Heart left ventricle (tissue), 16 donors: ENCODE results near the gene CDC20. TPM values are rescaled to one million over a fixed set of nuclear protein-coding genes. Genes with fewer than 3 reads are reported as not detected.

ENCODE experiments used
- ATAC-seq, 4 donors: fragments of 200-7000 bp; cut with Tn5 transposase; one replicate each; pipeline ENCODE4 v1.9.1; 2020 to 2022; ENCODE audit warnings: moderate library complexity in 4 of 4, mild to moderate bottlenecking in 3 of 4, moderate number of reproducible peaks in 1 of 4
- DNase-seq, 5 donors: peaks; one replicate each; pipeline ENCODE4 v3.0.0-alpha.2; 2020
- H3K27ac ChIP-seq, 12 donors: fragments of 200-600 bp; sonication (generic) in 4 of 12; one replicate each; pipeline versions ENCODE4 v1.5.0 to v1.8.0; 2016 to 2022; ENCODE audit warnings: mild to moderate bottlenecking in 2 of 12
- H3K27me3 ChIP-seq, 9 donors: fragments of 200-600 bp; sonication (generic) in 2 of 9; one replicate each; pipeline versions ENCODE4 v1.5.1 to v1.8.0; 2016 to 2022; ENCODE audit warnings: mild to moderate bottlenecking in 3 of 9
- H3K36me3 ChIP-seq, 9 donors: fragments of 200-600 bp; sonication (generic) in 2 of 9; one replicate each; pipeline versions ENCODE4 v1.5.0 to v1.8.0; 2018 to 2022; ENCODE audit warnings: mild to moderate bottlenecking in 2 of 9
- H3K4me1 ChIP-seq, 12 donors: fragments of 200-600 bp; sonication (generic) in 4 of 12; one replicate each; pipeline versions ENCODE4 v1.5.0 to v1.8.0; 2016 to 2022; ENCODE audit warnings: mild to moderate bottlenecking in 3 of 12
- H3K4me3 ChIP-seq, 12 donors: fragments of 200-600 bp; sonication (generic) in 4 of 12; one replicate each; pipeline versions ENCODE4 v1.5.0 to v1.8.0; 2017 to 2022; ENCODE audit warnings: mild to moderate bottlenecking in 9 of 12, moderate library complexity in 4 of 12
- H3K9me3 ChIP-seq, 12 donors: fragments of 200-600 bp; sonication (generic) in 4 of 12; one replicate each; pipeline versions ENCODE4 v1.5.0 to v1.8.0; 2016 to 2022; ENCODE audit warnings: mild to moderate bottlenecking in 1 of 12
- POLR2A ChIP-seq, 2 donors: fragments of 450-650 bp; IDR thresholded peaks; one replicate each; pipeline ENCODE4 v1.6.1; 2017; ENCODE audit warnings: antibody characterized with exemption in 2 of 2, mild to moderate bottlenecking in 2 of 2, moderate library complexity in 2 of 2
- WGBS, 4 donors: extraction: QIAGEN DNeasy Blood & Tissue Kit in 2 of 4; methylation state at CpG; one replicate each; pipeline versions ENCODE4 v1.1.5 to v1.1.7; 2013 to 2018; 5-methylcytosine and 5-hydroxymethylcytosine counted together
- intact Hi-C, 10 donors: fragments of 100-400 bp; cut with DNase I; formaldehyde crosslinking; loops; one replicate each; pipeline versions ENCODE4 v1.11.1 to v1.14.2; 2022
- polyA plus RNA-seq, 2 donors: library from polyadenylated mRNA; stranded (reverse); fragments of 200-250 nt; gene quantifications; one replicate each; pipeline ENCODE4 v1.2.3, GENCODE V29; 2013
- total RNA-seq, 9 donors: library from RNA; depleted of rRNA in 2 of 9; stranded (reverse); fragments of >200 nt in 2 of 9; fragmentation: NEBNext Ultra II Directional in 3 of 9; extraction: Animal tissue kit (Norgen Biotek cat#: 25700) in 3 of 9; gene quantifications; one replicate each; pipeline versions ENCODE4 v1.1.0 to v1.2.4, GENCODE V29; 2016 to 2023
- TF ChIP-seq, protein P1 (sequence below), 12 donors: fragments of 200-600 bp; sonication (generic) in 4 of 12; IDR thresholded peaks; one replicate each; pipeline versions ENCODE4 v1.5.0 to v1.8.0; 2018 to 2022; ENCODE audit warnings: antibody characterized with exemption in 12 of 12, mild to moderate bottlenecking in 5 of 12
- donor health status: ischemic (EF 13 %, LVEDD 7.1; RV severe dilation, severe dysfunction).
- donor health status: healthy with polysubstance abuse.
- donor health status: DM: no; HTN: yes; CAD: no.
- donor health status: DM: no; HTN: no; CAD: no.
- donor health status: ischemic (EF 25% LVEDD 6.9; RV normal size, moderate dysfunction).
- donor health status: ischemic (EF 25% LVEDD 5.7; RV mildly dilated, moderate dysfunction).
- donor health status: healthy.
- donor health status: DM: yes; HTN: yes; CAD: no.
- donor health status: ischemic (EF 35%, LVEDD 5.7; RV mildly dilated, moderate dysfunction).
- donor health status: nonischemic (EF 11% LVEDD 7.7; RV severe dilation, severe dysfunction).
- donor health status: DM: yes; HTN: yes; CAD: no.
- donor health status: PGD.
- donor health status: ischemic (EF 29% LVEDD 5.4; RV normal size, mild dysfunction).
- donor health status: nonischemic (EF 23%, LVEDD 6.1; RV moderate dilation, normal function).

CDC20 gene
- total and polyA plus RNA-seq, 11 donors: 0.38 to 16.9 (median 1.5) TPM

DNA sequence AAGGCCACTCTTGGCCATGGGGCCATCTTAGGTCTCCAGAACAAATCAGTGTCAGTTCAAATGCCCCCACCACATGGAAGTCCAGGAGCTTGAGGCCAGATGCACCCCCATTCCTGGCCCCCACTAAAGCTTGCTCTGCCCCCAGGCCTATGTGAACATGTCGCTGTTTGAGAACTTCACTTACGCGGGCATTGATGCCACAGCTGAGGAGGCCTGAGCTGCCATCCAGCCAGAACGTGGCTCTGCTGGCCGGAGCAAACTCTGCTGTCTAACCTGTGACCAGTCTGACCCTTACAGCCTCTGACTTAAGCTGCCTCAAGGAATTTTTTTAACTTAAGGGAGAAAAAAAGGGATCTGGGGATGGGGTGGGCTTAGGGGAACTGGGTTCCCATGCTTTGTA lies 36.3 kb upstream of the CDC20 start:
- H3K36me3 ChIP-seq: peaks cover 0 to 57% (median 7%) of the 10 kb centered on the region in 9 donors
- 92 to 100% (median 96%) methylated on average over 1 to 5 of the region's 5 CpGs for WGBS, 4 donors
- ATAC-seq (no peak), DNase-seq (no peak)
- intact Hi-C loops: no loop called here
- no peak overlapping the region for H3K4me3 ChIP-seq
- TF ChIP-seq, protein P1, sequence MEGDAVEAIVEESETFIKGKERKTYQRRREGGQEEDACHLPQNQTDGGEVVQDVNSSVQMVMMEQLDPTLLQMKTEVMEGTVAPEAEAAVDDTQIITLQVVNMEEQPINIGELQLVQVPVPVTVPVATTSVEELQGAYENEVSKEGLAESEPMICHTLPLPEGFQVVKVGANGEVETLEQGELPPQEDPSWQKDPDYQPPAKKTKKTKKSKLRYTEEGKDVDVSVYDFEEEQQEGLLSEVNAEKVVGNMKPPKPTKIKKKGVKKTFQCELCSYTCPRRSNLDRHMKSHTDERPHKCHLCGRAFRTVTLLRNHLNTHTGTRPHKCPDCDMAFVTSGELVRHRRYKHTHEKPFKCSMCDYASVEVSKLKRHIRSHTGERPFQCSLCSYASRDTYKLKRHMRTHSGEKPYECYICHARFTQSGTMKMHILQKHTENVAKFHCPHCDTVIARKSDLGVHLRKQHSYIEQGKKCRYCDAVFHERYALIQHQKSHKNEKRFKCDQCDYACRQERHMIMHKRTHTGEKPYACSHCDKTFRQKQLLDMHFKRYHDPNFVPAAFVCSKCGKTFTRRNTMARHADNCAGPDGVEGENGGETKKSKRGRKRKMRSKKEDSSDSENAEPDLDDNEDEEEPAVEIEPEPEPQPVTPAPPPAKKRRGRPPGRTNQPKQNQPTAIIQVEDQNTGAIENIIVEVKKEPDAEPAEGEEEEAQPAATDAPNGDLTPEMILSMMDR (IDR thresholded peaks at IDR 0.05): no peak
- no peak for TF ChIP-seq POLR2A (IDR thresholded peaks at IDR 0.05)
- no peaks in the 10 kb centered on the region for H3K27me3 ChIP-seq
- H3K27ac ChIP-seq: no peak overlapping the region
- no peaks in the 10 kb centered on the region for H3K4me1 ChIP-seq
- peaks cover 0 to 28% (median 8%) of the 10 kb centered on the region in 12 donors for H3K9me3 ChIP-seq

DNA sequence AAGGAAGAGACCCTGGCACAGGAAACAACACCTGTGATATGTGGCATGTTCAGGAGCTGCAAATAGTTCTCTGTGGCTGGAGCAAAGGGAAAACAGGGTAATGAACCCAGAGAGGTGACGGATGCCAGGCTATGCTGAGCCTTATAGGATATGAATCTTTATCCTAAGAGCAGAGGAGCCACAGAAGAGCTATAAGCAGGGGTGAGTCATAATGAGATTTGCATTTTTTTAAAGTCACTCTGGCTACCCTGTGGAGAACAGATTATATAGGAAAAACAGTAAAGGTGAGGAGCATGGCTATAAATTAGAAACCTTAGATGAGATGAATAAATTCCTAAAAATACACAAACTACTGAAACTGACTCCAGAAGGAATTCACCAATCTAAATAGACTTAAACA lies 34.0 kb upstream of the CDC20 start:
- H3K27ac ChIP-seq: no peak overlapping the region
- H3K36me3 ChIP-seq: peaks cover 0 to 41% (median 0%) of the 10 kb centered on the region in 9 donors
- no peaks in the 10 kb centered on the region for H3K27me3 ChIP-seq
- peaks cover 0 to 10% (median 5%) of the 10 kb centered on the region in 12 donors for H3K4me1 ChIP-seq
- no peak overlapping the region for H3K4me3 ChIP-seq
- 81 to 100% (median 92%) methylated on average over 1 of the region's 1 CpG for WGBS, 4 donors
- DNase-seq (no peak), ATAC-seq (no peak)
- H3K9me3 ChIP-seq: peaks cover 0 to 36% (median 14%) of the 10 kb centered on the region in 12 donors
- TF ChIP-seq, protein P1 (IDR thresholded peaks at IDR 0.05): no peak
- no peak for TF ChIP-seq POLR2A (IDR thresholded peaks at IDR 0.05)
- intact Hi-C loops: no loop called here

DNA sequence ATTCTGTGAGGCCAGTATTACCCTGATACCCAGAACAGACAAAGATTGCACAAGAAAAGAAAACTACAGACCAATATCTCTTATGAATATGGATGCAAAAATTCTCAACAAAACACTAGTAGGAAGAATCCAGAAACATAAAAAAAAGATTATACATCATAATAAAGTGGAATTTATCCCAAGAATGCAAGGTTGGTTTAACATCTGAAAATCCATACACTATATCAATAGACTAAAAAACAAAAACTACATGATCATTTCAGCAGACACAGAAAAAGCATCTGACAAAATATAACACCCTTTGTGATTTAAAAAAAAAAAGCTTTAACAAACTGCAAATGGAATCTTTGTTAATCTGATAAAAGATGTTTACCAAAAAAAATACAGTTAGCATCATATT lies 33.4 kb upstream of the CDC20 start:
- no peak for ATAC-seq
- intact Hi-C loops: no loop called here
- Histone ChIP-seq H3K36me3 (peaks cover 0 to 35% (median 0%) of the 10 kb centered on the region in 9 donors), H3K9me3 (peaks cover 0 to 36% (median 14%) of the 10 kb centered on the region in 12 donors), H3K27ac (no peak overlapping the region), H3K4me1 (peaks cover 0 to 16% (median 9%) of the 10 kb centered on the region in 12 donors), H3K27me3 (no peaks in the 10 kb centered on the region), H3K4me3 (no peak overlapping the region)
- no peak for DNase-seq
- no peak for TF ChIP-seq POLR2A (IDR thresholded peaks at IDR 0.05)
- TF ChIP-seq, protein P1 (IDR thresholded peaks at IDR 0.05): no peak

DNA sequence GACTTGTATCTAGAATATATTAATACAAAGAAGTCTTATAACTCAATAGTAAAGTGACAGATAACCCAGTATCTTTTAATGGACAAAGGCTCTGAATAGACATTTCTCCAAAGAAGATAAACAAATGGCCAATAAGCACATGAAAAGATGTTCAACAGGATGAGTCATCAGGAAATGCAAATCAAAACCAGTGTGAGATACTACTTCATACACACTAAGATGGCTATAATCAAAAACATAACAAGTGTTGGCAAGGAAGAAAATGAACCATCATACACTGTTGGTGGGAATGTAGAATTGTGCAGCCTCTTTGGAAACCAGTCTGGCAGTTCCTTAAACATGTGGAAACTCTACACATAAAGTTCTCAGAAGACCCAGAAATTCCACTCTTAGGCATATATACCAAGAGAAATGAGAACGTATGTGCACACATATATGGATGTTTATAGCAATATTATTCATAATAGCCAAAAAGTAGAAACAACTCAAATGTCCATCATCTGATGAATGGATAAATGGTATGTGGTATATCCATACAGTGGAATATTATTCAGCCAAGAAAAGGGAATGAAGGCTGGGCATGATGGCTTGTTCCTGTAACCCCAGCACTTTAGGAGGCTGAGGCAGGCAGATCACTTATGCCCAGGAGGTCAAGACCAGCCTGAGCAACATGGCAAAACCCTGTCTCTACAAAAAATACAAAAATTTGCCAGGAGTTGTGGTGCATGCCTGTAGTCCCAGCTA lies 31.1 kb upstream of the CDC20 start:
- H3K27me3 ChIP-seq: no peaks in the 10 kb centered on the region
- H3K27ac ChIP-seq: no peak overlapping the region
- intact Hi-C loops: no loop called here
- peaks cover 0 to 14% (median 0%) of the 10 kb centered on the region in 9 donors for H3K36me3 ChIP-seq
- 94 to 98% (median 96%) methylated on average over 1 of the region's 1 CpG for WGBS, 4 donors
- H3K4me3 ChIP-seq: no peak overlapping the region
- no peak for DNase-seq
- no peak for ATAC-seq
- no peak for TF ChIP-seq POLR2A (IDR thresholded peaks at IDR 0.05)
- TF ChIP-seq, protein P1 (IDR thresholded peaks at IDR 0.05): no peak
- H3K4me1 ChIP-seq: peaks cover 0 to 20% (median 11%) of the 10 kb centered on the region in 12 donors
- peaks cover 0 to 36% (median 14%) of the 10 kb centered on the region in 12 donors for H3K9me3 ChIP-seq
